HEK293T (cell line): ENCODE data around the gene NET1.

ENCODE experiments used
- CTCF ChIA-PET: fragments of 350-600 bp; formaldehyde crosslinking; extraction: SDS; loops from one replicate; lab custom pipeline; 2021; ENCODE audit warnings: antibody characterized with exemption, inconsistent platforms; lab: Yijun Ruan, JAX
- POLR2A ChIA-PET: fragments of 350-600 bp; formaldehyde crosslinking; extraction: SDS; loops from one replicate; lab custom pipeline; 2020; ENCODE audit warnings: antibody characterized with exemption, inconsistent platforms; lab: Yijun Ruan, JAX
- DNase-seq: peaks from one replicate; pipeline ENCODE4 v3.0.0; 2012; ENCODE audit warnings: mixed read lengths; ENCODE audit errors: extremely low spot score
- ARNT ChIP-seq: fragments of 450-650 bp; IDR thresholded peaks from 2 replicates; pipeline ENCODE4 v1.6.1; 2017; ENCODE audit warnings: mild to moderate bottlenecking
- BHLHE40 ChIP-seq: fragments of 450-650 bp; IDR thresholded peaks from 2 replicates; pipeline ENCODE4 v1.6.1; 2016; ENCODE audit warnings: mild to moderate bottlenecking, moderate library complexity, borderline replicate concordance
- CTBP1 ChIP-seq: fragments of 450-650 bp; IDR thresholded peaks from 2 replicates; pipeline ENCODE4 v1.6.1; 2016; ENCODE audit warnings: borderline replicate concordance
- ELF4 ChIP-seq: fragments of 450-650 bp; IDR thresholded peaks from 2 replicates; pipeline ENCODE4 v1.6.1; 2017; ENCODE audit warnings: antibody characterized with exemption
- FOXA1 ChIP-seq: fragments of 450-650 bp; IDR thresholded peaks from 2 replicates; pipeline ENCODE4 v1.6.1; 2016; ENCODE audit warnings: mild to moderate bottlenecking
- FOXK2 ChIP-seq: fragments of 450-650 bp; IDR thresholded peaks from 2 replicates; pipeline ENCODE4 v1.6.1; 2016; ENCODE audit warnings: mild to moderate bottlenecking
- FOXM1 ChIP-seq: fragments of 450-650 bp; IDR thresholded peaks from 2 replicates; pipeline ENCODE4 v1.6.1; 2017; ENCODE audit warnings: mild to moderate bottlenecking, borderline replicate concordance
- HDGF ChIP-seq: fragments of 450-650 bp; IDR thresholded peaks from 2 replicates; pipeline ENCODE4 v1.6.1; 2017; ENCODE audit warnings: antibody characterized with exemption, borderline replicate concordance
- L3MBTL2 ChIP-seq: fragments of 450-650 bp; conservative IDR thresholded peaks from 2 replicates; pipeline ENCODE4 v1.6.1; 2016; ENCODE audit warnings: mild to moderate bottlenecking
- LEF1 ChIP-seq: fragments of 450-650 bp; IDR thresholded peaks from 2 replicates; pipeline ENCODE4 v1.6.1; 2017; ENCODE audit warnings: mild to moderate bottlenecking, borderline replicate concordance
- NFRKB ChIP-seq: fragments of 450-650 bp; IDR thresholded peaks from 2 replicates; pipeline ENCODE4 v1.6.1; 2016; ENCODE audit warnings: mild to moderate bottlenecking, moderate library complexity
- PKNOX1 ChIP-seq: fragments of 450-650 bp; IDR thresholded peaks from 2 replicates; pipeline ENCODE4 v1.6.1; 2016
- SP1 ChIP-seq: fragments of 450-650 bp; IDR thresholded peaks from 2 replicates; pipeline ENCODE4 v1.6.1; 2017
- SUZ12 ChIP-seq: fragments of 450-650 bp; IDR thresholded peaks from 2 replicates; pipeline ENCODE4 v1.6.1; 2016; ENCODE audit warnings: mild to moderate bottlenecking
- TARDBP ChIP-seq: fragments of 450-650 bp; IDR thresholded peaks from 2 replicates; pipeline ENCODE4 v1.6.1; 2016
- ZNF384 ChIP-seq: fragments of 450-650 bp; IDR thresholded peaks from 2 replicates; pipeline ENCODE4 v1.6.1; 2016

Gene NET1

DNA sequence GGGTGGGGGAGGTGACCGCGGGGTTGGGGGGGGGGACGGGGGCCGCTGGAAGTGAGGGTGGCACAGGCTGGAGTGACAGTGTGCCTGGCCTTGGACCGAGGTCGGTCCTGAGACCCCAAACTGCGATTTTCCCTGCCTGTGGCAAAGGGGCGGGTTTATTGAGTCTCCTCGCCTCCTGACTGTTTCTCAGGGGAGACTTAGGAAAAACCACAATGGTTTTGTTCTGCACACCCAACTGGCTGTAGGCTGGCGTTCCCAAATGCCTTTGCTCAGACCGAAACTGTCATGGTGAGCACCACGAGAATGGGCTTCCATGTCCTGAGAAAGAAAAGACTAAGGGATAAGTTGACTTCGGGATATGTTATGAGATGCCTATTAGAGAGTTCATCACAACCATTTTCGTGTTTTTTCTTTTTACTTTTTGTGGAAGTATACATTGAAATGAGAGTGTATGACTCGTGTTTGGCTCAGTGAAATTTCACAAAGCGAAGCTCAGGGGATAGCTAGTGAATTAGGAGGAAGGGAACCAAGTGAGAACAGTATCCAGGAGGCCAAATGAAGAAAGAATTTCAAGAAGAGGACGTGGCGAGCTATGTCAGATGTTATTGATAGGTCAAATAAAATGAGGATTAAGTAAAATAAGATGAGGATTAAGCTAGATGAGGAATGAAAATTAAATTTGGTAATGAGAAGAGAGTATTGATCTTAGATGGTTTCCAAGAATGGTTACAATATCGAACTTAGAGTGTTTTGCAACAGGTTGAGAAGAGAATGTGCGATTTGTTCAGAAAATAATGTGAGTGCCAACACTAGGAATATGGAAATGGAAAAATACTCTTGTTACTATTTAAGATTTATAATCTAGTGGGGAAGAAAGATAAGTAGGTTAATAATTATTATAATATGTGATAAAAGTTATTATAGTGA lies 918 bp downstream of the NET1 start:
- ChIA-PET POLR2A (interaction anchor here (0.6 kb wide), 1 partner anchor 16 kb away, joined by 3 read pairs; no protein-coding TSS in a partner anchor), CTCF (no interaction called here)
- TF ChIP-seq FOXA1, result no peak
- no peak for TF ChIP-seq FOXK2
- no peak for TF ChIP-seq HDGF
- TF ChIP-seq NFRKB, result no peak
- TF ChIP-seq CTBP1, result no peak
- TF ChIP-seq L3MBTL2, result no peak
- no peak for TF ChIP-seq SUZ12
- TF ChIP-seq ELF4, result no peak
- TF ChIP-seq ARNT, result no peak
- TF ChIP-seq SP1, result no peak
- no peak for TF ChIP-seq ZNF384
- no peak for TF ChIP-seq PKNOX1
- no peak for TF ChIP-seq BHLHE40
- TF ChIP-seq FOXM1, result no peak
- DNase-seq, result peak; percentile 31

DNA sequence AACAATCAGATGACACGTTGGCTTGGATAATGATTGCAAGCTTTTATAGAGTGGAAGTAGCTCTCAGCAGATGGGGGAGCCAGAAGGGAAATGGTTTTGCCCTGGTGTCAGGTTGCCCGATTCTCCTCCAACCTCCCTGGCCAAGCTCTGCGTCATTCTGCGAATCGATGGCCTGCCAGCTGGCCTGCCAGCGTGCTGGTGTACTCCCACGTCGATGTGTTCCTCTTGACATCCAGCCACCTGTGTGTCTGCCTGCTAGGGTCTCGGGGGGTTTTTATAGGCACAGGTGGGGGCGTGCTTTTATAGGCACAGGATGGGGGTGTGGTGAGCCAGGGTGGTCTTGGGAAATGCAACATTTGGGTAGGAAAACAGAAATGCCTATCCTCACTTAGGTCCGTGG lies 4.6 kb downstream of the NET1 start:
- TF ChIP-seq SP1 (no peak), PKNOX1 (no peak), HDGF (no peak), ELF4 (no peak), NFRKB (no peak)
- POLR2A ChIA-PET, result no interaction called here
- CTCF ChIA-PET, result no interaction called here
- DNase-seq, result no peak

DNA sequence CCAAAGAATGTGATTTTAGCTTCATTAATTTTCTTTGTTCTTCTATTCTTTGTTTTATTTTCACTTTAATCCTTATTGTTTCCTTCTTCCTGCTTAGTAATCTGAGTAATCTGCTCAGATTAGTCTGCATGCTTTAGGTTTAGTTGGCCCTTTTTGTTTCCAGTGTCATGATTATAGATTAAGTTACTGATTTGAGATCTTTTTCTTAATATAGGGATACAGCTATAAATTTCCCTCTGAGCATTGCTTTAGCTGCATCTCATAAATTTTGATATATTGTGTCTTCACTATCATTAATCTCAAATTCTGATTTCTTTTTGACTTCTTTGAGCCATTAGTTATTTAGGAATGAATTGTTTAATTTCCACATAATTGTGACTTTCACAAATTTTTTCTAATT lies 6.2 kb downstream of the NET1 start:
- ChIA-PET POLR2A (no interaction called here), CTCF (no interaction called here)
- TF ChIP-seq FOXK2, result no peak
- TF ChIP-seq NFRKB, result no peak
- DNase-seq, result no peak

DNA sequence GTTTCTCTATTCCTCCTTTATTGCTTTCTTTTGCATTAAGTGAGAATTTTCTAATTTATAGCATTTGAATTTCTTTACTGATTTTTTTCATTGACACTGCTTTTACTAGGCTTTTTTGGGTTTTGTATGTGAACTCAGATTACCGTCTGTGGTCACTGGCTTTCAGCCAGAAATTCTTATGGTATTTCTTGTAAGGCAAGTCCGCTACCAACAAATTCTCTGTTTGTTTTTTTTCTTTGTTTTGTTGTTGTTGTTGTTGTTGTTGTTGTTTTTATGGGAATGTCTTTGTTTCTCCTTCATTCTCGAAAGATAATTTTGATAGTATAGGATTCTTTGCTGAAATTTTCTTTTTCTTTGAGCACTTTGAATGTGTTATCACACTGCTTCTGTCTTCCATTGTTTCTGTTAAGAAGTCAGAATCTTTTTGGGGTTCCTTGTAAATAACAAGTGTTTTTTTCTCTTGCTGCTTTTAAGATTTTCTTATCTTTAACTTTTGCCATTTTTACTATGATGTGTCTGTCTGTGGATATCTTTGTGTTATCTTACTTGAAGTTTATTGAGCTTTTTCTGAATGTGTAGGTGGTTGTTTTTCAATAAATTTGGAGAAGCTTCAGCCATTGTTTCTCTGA lies 7.2 kb downstream of the NET1 start:
- no peak for DNase-seq
- CTCF ChIA-PET, result no interaction called here
- TF ChIP-seq L3MBTL2, result no peak
- TF ChIP-seq FOXK2, result no peak
- no peak for TF ChIP-seq ARNT
- no peak for TF ChIP-seq PKNOX1
- TF ChIP-seq HDGF, result no peak
- no peak for TF ChIP-seq FOXM1
- no peak for TF ChIP-seq FOXA1
- TF ChIP-seq ZNF384, result no peak
- no peak for TF ChIP-seq SUZ12
- no peak for TF ChIP-seq CTBP1
- TF ChIP-seq TARDBP, result no peak
- TF ChIP-seq ELF4, result no peak
- TF ChIP-seq SP1, result no peak
- TF ChIP-seq BHLHE40, result no peak
- no peak for TF ChIP-seq LEF1
- TF ChIP-seq NFRKB, result no peak
- POLR2A ChIA-PET, result no interaction called here

DNA sequence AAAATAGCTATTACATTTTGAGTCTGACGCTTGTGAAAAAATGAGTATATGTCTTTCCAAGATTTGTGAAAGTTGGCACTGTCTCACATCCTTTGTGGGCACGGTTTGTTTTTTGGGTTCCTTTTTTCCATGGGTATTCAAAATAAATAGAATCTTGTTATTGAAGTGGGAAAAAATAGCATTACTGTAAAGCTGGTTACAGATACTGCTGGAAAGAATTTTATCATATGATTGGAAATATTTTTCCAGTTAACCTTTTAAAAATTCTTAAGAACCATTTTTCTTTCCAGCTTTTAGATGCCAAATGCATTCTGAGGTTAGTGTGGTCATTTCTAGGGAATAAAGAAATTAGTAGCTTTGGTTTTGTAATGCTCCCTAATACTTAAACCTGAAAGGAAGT lies 11.4 kb downstream of the NET1 start:
- no peak for DNase-seq
- ChIA-PET CTCF (interaction anchor here (1.2 to 2.0 kb wide), 2 partner anchors 10 to 206 kb away, joined by 3 to 7 read pairs; no protein-coding TSS in a partner anchor), POLR2A (no interaction called here)
- TF ChIP-seq ARNT, result no peak
- TF ChIP-seq FOXM1, result no peak
- TF ChIP-seq ELF4, result no peak
- TF ChIP-seq CTBP1, result no peak
- TF ChIP-seq TARDBP, result no peak
- TF ChIP-seq SP1, result no peak
- no peak for TF ChIP-seq HDGF
- TF ChIP-seq FOXK2, result no peak
- TF ChIP-seq L3MBTL2, result no peak
- no peak for TF ChIP-seq SUZ12
- no peak for TF ChIP-seq LEF1
- TF ChIP-seq FOXA1, result no peak

DNA sequence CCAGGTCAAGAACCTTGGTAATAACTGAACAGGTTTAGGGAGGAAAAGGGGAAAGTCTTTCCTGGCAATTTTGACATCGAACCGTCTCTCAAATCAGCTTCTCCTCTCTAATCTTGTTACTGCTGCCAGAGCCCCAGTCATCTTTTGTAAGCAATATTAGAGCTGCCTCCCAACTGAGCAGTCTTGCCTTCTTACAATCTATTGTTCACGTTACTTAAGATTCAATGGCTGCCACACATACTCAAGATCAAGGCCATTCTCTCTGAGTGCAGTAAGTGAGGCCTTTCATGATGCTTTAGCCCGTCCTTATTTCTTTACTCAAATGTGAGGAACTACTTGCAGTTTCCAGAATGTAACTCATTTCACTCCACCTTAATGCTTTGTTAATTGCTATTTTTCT lies 12.4 kb downstream of the NET1 start:
- CTCF ChIA-PET, result interaction anchor here (1.1 to 2.0 kb wide), 2 partner anchors 9 to 17 kb away, joined by 3 to 7 read pairs; no protein-coding TSS in a partner anchor
- TF ChIP-seq TARDBP (no peak), ELF4 (no peak), LEF1 (no peak), FOXA1 (no peak), FOXM1 (no peak), HDGF (no peak), L3MBTL2 (no peak), NFRKB (no peak), CTBP1 (no peak), SUZ12 (no peak), ZNF384 (no peak), FOXK2 (no peak), ARNT (no peak), PKNOX1 (no peak), SP1 (no peak)
- POLR2A ChIA-PET, result no interaction called here
- DNase-seq, result no peak
